Measurements from ENCODE around the gene WDR93. TPM values are rescaled to one million over a fixed set of nuclear protein-coding genes. Genes with fewer than 3 reads are reported as not detected.

WDR93 gene
- total RNA-seq, 4 donors from 2014 or later, result 1.5 TPM; not detected in 3

GRCh38 chr15:89725064-89725463 is 34.5 kb downstream of the WDR93 start:
- no peaks in the 10 kb centered on the region for H3K27me3 ChIP-seq
- H3K4me3 ChIP-seq, result no peak overlapping the region
- no peak for DNase-seq
- intact Hi-C loops (cut with DNase I; ENCODE audit: low total_unique reads), result no loop called here
- no peak for TF ChIP-seq POLR2A (IDR thresholded peaks at IDR 0.05)
- TF ChIP-seq CTCF (IDR thresholded peaks at IDR 0.05), result no peak
- H3K36me3 ChIP-seq, result no peaks in the 10 kb centered on the region
- no peak overlapping the region for H3K27ac ChIP-seq
- no peaks in the 10 kb centered on the region for H3K9me3 ChIP-seq
- no peaks in the 10 kb centered on the region for H3K4me1 ChIP-seq

GRCh38 chr15:89728254-89728653 is 37.6 kb downstream of the WDR93 start:
- DNase-seq, result peak in 1 of 2 donors; percentile 25
- TF ChIP-seq CTCF (IDR thresholded peaks at IDR 0.05) (no peak), POLR2A (IDR thresholded peaks at IDR 0.05) (no peak)
- no peak overlapping the region for H3K4me3 ChIP-seq
- H3K27me3 ChIP-seq, result no peaks in the 10 kb centered on the region
- intact Hi-C loops (cut with DNase I; ENCODE audit: low total_unique reads), result no loop called here
- H3K4me1 ChIP-seq, result no peaks in the 10 kb centered on the region
- H3K9me3 ChIP-seq, result no peaks in the 10 kb centered on the region
- H3K36me3 ChIP-seq, result no peaks in the 10 kb centered on the region
- no peak overlapping the region for H3K27ac ChIP-seq

- Histone ChIP-seq H3K27ac (no peak overlapping the region), H3K4me1 (no peaks in the 10 kb centered on the region), H3K4me3 (no peak overlapping the region), H3K27me3 (no peaks in the 10 kb centered on the region), H3K36me3 (no peaks in the 10 kb centered on the region), H3K9me3 (no peaks in the 10 kb centered on the region)
- intact Hi-C loops (cut with DNase I; ENCODE audit: low total_unique reads), result no loop called here
- DNase-seq, result no peak
- TF ChIP-seq CTCF (IDR thresholded peaks at IDR 0.05), result no peak
- no peak for TF ChIP-seq POLR2A (IDR thresholded peaks at IDR 0.05)
Measured at GRCh38 chr15:89731275-89731674, 40.7 kb downstream of the WDR93 start.

GRCh38 chr15:89732451-89733172 is 42.0 kb downstream of the WDR93 start:
- H3K4me1 ChIP-seq, result no peaks in the 10 kb centered on the region
- H3K9me3 ChIP-seq, result no peaks in the 10 kb centered on the region
- intact Hi-C loops (cut with DNase I; ENCODE audit: low total_unique reads), result no loop called here
- TF ChIP-seq CTCF (IDR thresholded peaks at IDR 0.05) (no peak), POLR2A (IDR thresholded peaks at IDR 0.05) (no peak)
- H3K4me3 ChIP-seq, result no peak overlapping the region
- no peaks in the 10 kb centered on the region for H3K36me3 ChIP-seq
- H3K27ac ChIP-seq, result no peak overlapping the region
- no peak for DNase-seq
- no peaks in the 10 kb centered on the region for H3K27me3 ChIP-seq

GRCh38 chr15:89735773-89736172 is 45.2 kb downstream of the WDR93 start:
- H3K27me3 ChIP-seq, result no peaks in the 10 kb centered on the region
- no peak overlapping the region for H3K4me3 ChIP-seq
- no peaks in the 10 kb centered on the region for H3K9me3 ChIP-seq
- no peaks in the 10 kb centered on the region for H3K36me3 ChIP-seq
- TF ChIP-seq CTCF (IDR thresholded peaks at IDR 0.05) (no peak), POLR2A (IDR thresholded peaks at IDR 0.05) (no peak)
- no peak for DNase-seq
- no peaks in the 10 kb centered on the region for H3K4me1 ChIP-seq
- intact Hi-C loops (cut with DNase I; ENCODE audit: low total_unique reads), result no loop called here
- H3K27ac ChIP-seq, result no peak overlapping the region

Measured in uterus (tissue), 4 donors.